GM10266 (cell line): ENCODE data around the gene NEK2.
"Not testable (repeated sequence)": the region's sequence is repeated elsewhere in the genome, so short reads cannot be mapped to it uniquely, and the experiment has no call there.

Experiments used
- DNase-seq: peaks from one replicate; pipeline ENCODE4 v3.0.0; 2012; ENCODE audit errors: extremely low spot score
- CTCF ChIP-seq: IDR thresholded peaks from 2 replicates; pipeline ENCODE4 v1.5.1; 2012; ENCODE audit warnings: mild to moderate bottlenecking, low read depth; ENCODE audit not compliant: control insufficient read depth, insufficient read depth; ENCODE audit errors: missing control alignments

Gene NEK2

GRCh38 chr1:211641942-211642341, 33.5 kb downstream of the NEK2 start:
- TF ChIP-seq CTCF, result no peak

GRCh38 chr1:211641044-211641800, 34.2 kb downstream of the NEK2 start:
- no peak for DNase-seq
- no peak for TF ChIP-seq CTCF

More at GRCh38 chr1:211641942-211642341, 33.5 kb downstream of the NEK2 start:
- DNase-seq, result no peak

- no peak for DNase-seq
- TF ChIP-seq CTCF, result no peak
Observed at GRCh38 chr1:211640301-211640630, 35.2 kb downstream of the NEK2 start.

- DNase-seq, result no peak
- no peak for TF ChIP-seq CTCF
Observed at GRCh38 chr1:211639475-211640300, 35.7 kb downstream of the NEK2 start.

GRCh38 chr1:211638689-211639101, 36.7 kb downstream of the NEK2 start:
- TF ChIP-seq CTCF, result no peak
- no peak for DNase-seq

GRCh38 chr1:211638246-211638645, 37.2 kb downstream of the NEK2 start:
- no peak for TF ChIP-seq CTCF
- DNase-seq, result no peak

GRCh38 chr1:211637066-211637465, 38.4 kb downstream of the NEK2 start:
- no peak for DNase-seq
- TF ChIP-seq CTCF, result no peak

GRCh38 chr1:211636575-211637029, 38.8 kb downstream of the NEK2 start:
- DNase-seq, result not testable (repeated sequence)
